Mucosa of descending colon (tissue), 3 donors: ENCODE data around the gene EIF1AX. TPM values are rescaled to one million over a fixed set of nuclear protein-coding genes. Genes with fewer than 3 reads are reported as not detected.
A peak's percentile ranks its signal among the peaks of the same experiment; 100 is the strongest.
"Not testable (repeated sequence)": the region's sequence is repeated elsewhere in the genome, so short reads cannot be mapped to it uniquely, and the experiment has no call there.

ENCODE experiments used
- ATAC-seq: fragments of 200-7000 bp; cut with Tn5 transposase; one replicate; pipeline ENCODE4 v1.9.1; 2020; ENCODE audit warnings: mild to moderate bottlenecking, moderate library complexity
- DNase-seq, 3 donors: peaks; one replicate each; pipeline ENCODE4 v3.0.0-alpha.2; 2020
- H3K36me3 ChIP-seq: fragments of 200-600 bp; one replicate; pipeline ENCODE4 v1.8.0; 2021; ENCODE audit warnings: low read depth, mild to moderate bottlenecking
- H3K4me1 ChIP-seq: fragments of 200-600 bp; one replicate; pipeline ENCODE4 v1.8.0; 2021; ENCODE audit warnings: low read depth, mild to moderate bottlenecking
- H3K4me3 ChIP-seq: fragments of 200-600 bp; one replicate; pipeline ENCODE4 v1.8.0; 2021; ENCODE audit warnings: mild to moderate bottlenecking
- H3K9me3 ChIP-seq: fragments of 200-600 bp; one replicate; pipeline ENCODE4 v1.8.0; 2021; ENCODE audit warnings: mild to moderate bottlenecking
- intact Hi-C, 2 donors: fragments of 100-400 bp; cut with DNase I in 1 of 2; cut with micrococcal nuclease in 1 of 2; formaldehyde crosslinking; loops; one replicate each; pipeline versions ENCODE4 v1.11.0 to v1.11.1; 2022; cut with DNase I, micrococcal nuclease
- total RNA-seq, 3 donors: library from RNA; stranded (reverse); fragmentation: NEBNext Ultra II Directional in 2 of 3; extraction: Animal tissue kit (Norgen Biotek cat#: 25700) in 2 of 3; gene quantifications; one replicate each; pipeline versions ENCODE4 v1.2.1 to v1.2.4, GENCODE V29; 2021 to 2023
- TF ChIP-seq, protein P1 (sequence below): fragments of 200-600 bp; IDR thresholded peaks from one replicate; pipeline ENCODE4 v1.8.0; 2022; ENCODE audit warnings: antibody characterized with exemption, mild to moderate bottlenecking
- donor health status: DM: no; HTN: no; CAD: no; lungs with moderate emphysema.
- donor health status: DM: no; HTN: no; CAD: no.
- donor health status: DM: no; HTN: yes; CAD: no.

The EIF1AX gene
- total RNA-seq, 3 donors from 2014 or later: 42.2 to 78.0 (median 69.0) TPM

DNA sequence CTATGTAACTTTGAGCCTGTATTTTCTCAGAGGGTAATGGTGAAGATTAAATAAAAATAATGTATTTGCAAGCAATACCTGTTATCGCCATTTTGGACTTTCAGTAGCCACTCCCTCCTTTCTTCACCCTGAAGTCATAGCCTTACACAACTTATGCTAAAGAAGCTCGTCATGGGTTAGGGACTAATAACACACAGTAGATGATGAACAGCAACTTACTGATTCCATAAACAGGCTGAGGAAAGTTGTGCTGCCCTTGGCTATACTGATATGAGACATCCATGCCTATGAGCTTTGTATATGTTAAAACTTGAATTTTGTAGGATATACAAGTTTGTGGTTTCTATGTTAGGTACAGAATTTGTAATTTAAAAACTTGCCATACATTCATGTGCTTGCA is 31.7 kb upstream of the EIF1AX start:
- Histone ChIP-seq H3K4me3 (no peak overlapping the region), H3K9me3 (no peaks in the 10 kb centered on the region), H3K36me3 (no peaks in the 10 kb centered on the region), H3K4me1 (no peaks in the 10 kb centered on the region)
- intact Hi-C loops: no loop called here
- DNase-seq (no peak), ATAC-seq (no peak)
- TF ChIP-seq, protein P1, sequence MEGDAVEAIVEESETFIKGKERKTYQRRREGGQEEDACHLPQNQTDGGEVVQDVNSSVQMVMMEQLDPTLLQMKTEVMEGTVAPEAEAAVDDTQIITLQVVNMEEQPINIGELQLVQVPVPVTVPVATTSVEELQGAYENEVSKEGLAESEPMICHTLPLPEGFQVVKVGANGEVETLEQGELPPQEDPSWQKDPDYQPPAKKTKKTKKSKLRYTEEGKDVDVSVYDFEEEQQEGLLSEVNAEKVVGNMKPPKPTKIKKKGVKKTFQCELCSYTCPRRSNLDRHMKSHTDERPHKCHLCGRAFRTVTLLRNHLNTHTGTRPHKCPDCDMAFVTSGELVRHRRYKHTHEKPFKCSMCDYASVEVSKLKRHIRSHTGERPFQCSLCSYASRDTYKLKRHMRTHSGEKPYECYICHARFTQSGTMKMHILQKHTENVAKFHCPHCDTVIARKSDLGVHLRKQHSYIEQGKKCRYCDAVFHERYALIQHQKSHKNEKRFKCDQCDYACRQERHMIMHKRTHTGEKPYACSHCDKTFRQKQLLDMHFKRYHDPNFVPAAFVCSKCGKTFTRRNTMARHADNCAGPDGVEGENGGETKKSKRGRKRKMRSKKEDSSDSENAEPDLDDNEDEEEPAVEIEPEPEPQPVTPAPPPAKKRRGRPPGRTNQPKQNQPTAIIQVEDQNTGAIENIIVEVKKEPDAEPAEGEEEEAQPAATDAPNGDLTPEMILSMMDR: no peak

DNA sequence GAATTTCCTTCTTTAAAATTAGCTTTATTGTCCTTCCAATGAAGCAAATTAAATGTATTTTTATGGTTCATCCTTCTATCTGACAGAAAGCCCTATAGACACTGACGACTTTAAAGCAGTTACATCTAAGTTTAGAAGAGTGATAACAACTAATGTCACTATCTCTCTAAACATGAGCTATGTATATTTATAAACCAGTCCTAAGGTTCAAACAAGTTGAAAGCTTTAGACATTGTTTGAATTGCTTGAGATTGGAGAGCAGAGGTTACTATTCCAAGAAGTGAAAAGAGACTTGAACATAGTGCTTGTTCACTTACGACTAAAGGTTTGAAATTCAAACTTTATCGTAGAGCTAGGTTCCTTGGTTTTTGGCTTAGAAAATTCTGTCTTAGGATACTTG is 30.2 kb upstream of the EIF1AX start:
- H3K4me1 ChIP-seq: no peaks in the 10 kb centered on the region
- no peak overlapping the region for H3K4me3 ChIP-seq
- ATAC-seq (no peak), DNase-seq (no peak)
- no peaks in the 10 kb centered on the region for H3K9me3 ChIP-seq
- TF ChIP-seq, protein P1: no peak
- intact Hi-C loops: no loop called here
- no peaks in the 10 kb centered on the region for H3K36me3 ChIP-seq

DNA sequence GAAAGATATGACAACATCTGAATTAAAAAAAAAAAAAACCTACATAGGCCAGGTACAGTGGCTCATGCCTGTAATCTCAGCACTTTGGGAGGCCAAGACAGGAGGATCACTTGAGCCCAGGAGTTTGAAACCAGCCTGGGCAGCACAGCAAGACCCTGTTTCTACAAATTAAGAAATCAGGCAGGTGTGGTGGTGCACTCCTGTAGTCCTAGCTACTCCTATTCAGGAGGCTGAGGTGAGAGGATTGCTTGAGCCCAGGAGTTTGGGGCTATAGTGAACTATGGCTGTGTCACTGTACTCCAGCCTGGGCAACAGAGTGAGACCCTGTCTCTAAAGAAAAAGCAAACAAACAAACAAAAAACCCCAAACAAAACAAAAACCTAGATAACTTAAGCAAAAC is 20.9 kb upstream of the EIF1AX start:
- H3K36me3 ChIP-seq: not testable (repeated sequence)

DNA sequence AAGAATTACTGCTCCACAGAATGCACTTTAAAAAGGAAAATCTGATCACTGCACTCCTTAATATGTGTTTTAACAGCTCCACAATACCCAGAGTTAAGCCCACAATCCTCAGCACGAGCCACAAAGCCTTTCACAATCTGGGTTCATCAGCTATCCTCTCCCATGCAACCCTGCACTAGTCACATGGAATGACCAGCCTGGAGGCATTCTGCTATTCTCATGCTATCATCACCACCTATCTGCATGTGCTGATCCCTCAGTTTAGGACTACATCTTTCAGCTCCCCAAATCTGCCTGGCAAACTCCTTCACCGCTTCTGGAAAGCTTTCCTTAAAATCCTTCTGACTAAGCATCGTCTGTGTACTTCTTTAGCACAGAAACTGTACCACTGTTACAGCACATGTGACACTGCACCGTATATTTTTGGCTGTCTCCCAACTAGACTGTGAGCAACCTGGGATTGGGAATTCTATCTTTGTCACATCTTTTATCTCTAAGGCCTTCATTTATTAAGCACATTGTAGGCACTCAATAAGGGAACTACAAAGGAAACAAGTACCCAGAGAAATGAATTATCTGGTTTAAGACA is 18.3 kb upstream of the EIF1AX start:
- Histone ChIP-seq H3K36me3 (no peaks in the 10 kb centered on the region), H3K4me1 (no peaks in the 10 kb centered on the region), H3K9me3 (no peaks in the 10 kb centered on the region), H3K4me3 (no peak overlapping the region)
- no peak for ATAC-seq
- intact Hi-C loops: no loop called here
- DNase-seq: no peak
- TF ChIP-seq, protein P1: no peak

More for the DNA sequence above, 20.9 kb upstream of the EIF1AX start:
- H3K4me3 ChIP-seq, ATAC-seq, DNase-seq, H3K4me1 ChIP-seq, intact Hi-C loops, H3K9me3 ChIP-seq: not testable (repeated sequence)

DNA sequence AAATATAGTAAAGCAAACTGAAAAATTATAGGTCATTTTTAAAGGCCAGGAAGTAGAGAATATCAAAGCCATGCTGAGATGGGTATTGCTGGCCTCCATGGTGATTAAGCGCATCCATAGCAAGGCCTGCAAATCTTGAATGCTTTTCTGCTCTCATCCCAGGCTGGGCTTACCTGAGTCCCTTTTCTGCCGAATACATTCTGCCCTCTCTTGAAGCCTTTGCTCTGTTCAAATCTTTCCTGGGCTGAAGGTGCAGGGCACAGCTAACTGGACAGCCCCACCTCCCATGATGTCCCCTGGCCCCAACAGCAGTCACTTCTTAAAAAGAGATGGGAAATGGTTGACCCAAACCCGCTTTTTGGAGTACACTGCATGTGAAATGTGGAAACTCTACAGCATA is 10.1 kb upstream of the EIF1AX start:
- H3K9me3 ChIP-seq: no peaks in the 10 kb centered on the region

DNA sequence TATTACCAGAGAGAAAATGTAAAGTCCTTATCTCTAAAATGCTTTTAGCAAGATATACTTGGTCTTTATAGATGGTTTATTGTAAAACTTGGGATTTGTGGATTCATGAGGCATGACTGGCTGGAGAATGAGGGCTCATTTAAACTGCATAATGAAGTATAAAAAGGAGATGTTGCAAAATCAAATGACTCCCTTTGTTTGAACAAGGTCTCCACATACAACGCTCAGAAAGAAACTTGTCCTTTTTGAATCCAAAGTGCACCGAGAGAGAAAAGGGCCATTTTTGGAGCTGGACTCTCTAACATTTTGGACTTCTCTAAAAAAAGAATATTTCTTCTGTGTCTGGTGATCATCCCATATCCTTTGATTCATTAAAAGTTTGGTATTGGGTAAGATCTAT is 7.7 kb upstream of the EIF1AX start:
- TF ChIP-seq, protein P1: no peak
- no peak for DNase-seq
- Histone ChIP-seq H3K4me1 (no peaks in the 10 kb centered on the region), H3K4me3 (no peak overlapping the region), H3K9me3 (no peaks in the 10 kb centered on the region), H3K36me3 (no peaks in the 10 kb centered on the region)
- ATAC-seq: peak; percentile 34
- intact Hi-C loops: no loop called here

More for the DNA sequence above, 10.1 kb upstream of the EIF1AX start:
- intact Hi-C loops: no loop called here
- ATAC-seq (no peak), DNase-seq (no peak)
- H3K4me1 ChIP-seq: no peaks in the 10 kb centered on the region
- no peaks in the 10 kb centered on the region for H3K36me3 ChIP-seq
- TF ChIP-seq, protein P1: no peak
- H3K4me3 ChIP-seq: no peak overlapping the region
